ENCODE measurements around the gene MTHFD1L. TPM values are rescaled to one million over a fixed set of nuclear protein-coding genes. Genes with fewer than 3 reads are reported as not detected.

MTHFD1L gene
- total RNA-seq, result 10 to 100 TPM; 35.1 to 38.0 TPM

DNA sequence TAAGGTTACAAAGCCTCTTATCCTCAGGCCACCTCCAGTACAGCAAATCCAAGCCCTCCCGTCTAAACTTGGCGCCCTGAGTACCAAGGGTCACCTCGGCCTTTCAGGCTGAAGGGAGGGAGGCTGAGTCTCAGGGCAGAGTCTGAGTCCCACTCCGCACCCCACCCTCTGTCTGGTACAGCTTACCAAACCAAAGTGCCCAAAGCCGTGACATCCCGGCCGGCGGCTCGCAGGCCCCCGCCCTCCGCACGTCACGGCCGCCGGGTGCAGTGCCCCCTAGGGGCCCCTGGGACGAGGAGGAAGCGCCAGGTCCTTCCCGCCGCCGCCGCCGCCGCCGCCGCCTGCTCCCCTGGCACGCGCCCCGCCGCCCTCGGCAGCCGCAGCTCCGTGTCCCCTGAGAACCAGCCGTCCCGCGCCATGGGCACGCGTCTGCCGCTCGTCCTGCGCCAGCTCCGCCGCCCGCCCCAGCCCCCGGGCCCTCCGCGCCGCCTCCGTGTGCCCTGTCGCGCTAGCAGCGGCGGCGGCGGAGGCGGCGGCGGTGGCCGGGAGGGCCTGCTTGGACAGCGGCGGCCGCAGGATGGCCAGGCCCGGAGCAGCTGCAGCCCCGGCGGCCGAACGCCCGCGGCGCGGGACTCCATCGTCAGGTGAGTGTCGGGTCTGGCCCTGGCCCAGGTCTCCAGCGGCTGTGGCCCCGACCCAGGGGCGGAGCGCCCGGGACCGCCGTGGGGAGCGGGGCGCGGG is at the start of gene MTHFD1L:
Gene MTHFD1L (plus strand): TSS at position 297 of the 741 bp plus-strand sequence. CDS start 121 bp downstream, at position 418.

Small RNAs within 50 kb of the gene (small RNA-seq; reads per million reads assigned to genes)
- 0 reads per million in 2 donors for gene RNU6-302P
